Neural cell (in vitro differentiated cells): Measurements from ENCODE around the gene CNTFR.

ENCODE experiments used
- POLR2AphosphoS5 ChIP-seq: IDR thresholded peaks from 2 replicates; pipeline ENCODE4 v1.6.1; 2012
- RAD21 ChIP-seq: fragments of 450-650 bp; conservative IDR thresholded peaks from 2 replicates; pipeline ENCODE4 v1.6.1; 2014; ENCODE audit warnings: antibody characterized with exemption, mild to moderate bottlenecking, moderate library complexity
- TF ChIP-seq, protein P1 (sequence below): fragments of 450-650 bp; IDR thresholded peaks from 2 replicates; pipeline ENCODE4 v1.5.1; 2014; ENCODE audit warnings: antibody characterized with exemption, mild to moderate bottlenecking, moderate library complexity; ENCODE audit not compliant: poor library complexity, severe bottlenecking
- TF ChIP-seq, protein P2 (sequence below): IDR thresholded peaks from 2 replicates; pipeline ENCODE4 v1.6.1; 2012; ENCODE audit warnings: borderline replicate concordance

DNA sequence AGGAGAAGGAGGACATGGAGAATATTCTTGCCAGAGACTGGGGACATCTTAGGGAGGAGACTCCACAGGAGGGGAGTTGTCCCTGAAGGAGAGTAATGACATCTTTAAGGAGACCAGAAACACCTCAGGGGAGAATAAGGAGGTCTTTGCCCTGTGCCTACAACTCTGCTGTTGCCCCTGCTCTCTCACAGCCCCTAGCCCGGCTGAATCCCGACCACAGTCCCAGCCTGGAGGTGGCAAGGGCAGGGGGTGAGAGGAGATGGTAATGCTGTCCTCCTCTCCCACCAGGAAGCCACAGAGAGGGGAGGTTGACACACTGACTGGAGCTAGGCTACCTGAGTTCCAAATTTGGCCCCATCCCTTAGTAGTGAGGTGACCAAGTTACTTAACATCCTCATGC lies 36.5 kb downstream of the CNTFR start:
- TF ChIP-seq POLR2AphosphoS5: no peak
- TF ChIP-seq RAD21: no peak
- TF ChIP-seq, protein P1, sequence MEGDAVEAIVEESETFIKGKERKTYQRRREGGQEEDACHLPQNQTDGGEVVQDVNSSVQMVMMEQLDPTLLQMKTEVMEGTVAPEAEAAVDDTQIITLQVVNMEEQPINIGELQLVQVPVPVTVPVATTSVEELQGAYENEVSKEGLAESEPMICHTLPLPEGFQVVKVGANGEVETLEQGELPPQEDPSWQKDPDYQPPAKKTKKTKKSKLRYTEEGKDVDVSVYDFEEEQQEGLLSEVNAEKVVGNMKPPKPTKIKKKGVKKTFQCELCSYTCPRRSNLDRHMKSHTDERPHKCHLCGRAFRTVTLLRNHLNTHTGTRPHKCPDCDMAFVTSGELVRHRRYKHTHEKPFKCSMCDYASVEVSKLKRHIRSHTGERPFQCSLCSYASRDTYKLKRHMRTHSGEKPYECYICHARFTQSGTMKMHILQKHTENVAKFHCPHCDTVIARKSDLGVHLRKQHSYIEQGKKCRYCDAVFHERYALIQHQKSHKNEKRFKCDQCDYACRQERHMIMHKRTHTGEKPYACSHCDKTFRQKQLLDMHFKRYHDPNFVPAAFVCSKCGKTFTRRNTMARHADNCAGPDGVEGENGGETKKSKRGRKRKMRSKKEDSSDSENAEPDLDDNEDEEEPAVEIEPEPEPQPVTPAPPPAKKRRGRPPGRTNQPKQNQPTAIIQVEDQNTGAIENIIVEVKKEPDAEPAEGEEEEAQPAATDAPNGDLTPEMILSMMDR: no peak
- TF ChIP-seq, protein P2, sequence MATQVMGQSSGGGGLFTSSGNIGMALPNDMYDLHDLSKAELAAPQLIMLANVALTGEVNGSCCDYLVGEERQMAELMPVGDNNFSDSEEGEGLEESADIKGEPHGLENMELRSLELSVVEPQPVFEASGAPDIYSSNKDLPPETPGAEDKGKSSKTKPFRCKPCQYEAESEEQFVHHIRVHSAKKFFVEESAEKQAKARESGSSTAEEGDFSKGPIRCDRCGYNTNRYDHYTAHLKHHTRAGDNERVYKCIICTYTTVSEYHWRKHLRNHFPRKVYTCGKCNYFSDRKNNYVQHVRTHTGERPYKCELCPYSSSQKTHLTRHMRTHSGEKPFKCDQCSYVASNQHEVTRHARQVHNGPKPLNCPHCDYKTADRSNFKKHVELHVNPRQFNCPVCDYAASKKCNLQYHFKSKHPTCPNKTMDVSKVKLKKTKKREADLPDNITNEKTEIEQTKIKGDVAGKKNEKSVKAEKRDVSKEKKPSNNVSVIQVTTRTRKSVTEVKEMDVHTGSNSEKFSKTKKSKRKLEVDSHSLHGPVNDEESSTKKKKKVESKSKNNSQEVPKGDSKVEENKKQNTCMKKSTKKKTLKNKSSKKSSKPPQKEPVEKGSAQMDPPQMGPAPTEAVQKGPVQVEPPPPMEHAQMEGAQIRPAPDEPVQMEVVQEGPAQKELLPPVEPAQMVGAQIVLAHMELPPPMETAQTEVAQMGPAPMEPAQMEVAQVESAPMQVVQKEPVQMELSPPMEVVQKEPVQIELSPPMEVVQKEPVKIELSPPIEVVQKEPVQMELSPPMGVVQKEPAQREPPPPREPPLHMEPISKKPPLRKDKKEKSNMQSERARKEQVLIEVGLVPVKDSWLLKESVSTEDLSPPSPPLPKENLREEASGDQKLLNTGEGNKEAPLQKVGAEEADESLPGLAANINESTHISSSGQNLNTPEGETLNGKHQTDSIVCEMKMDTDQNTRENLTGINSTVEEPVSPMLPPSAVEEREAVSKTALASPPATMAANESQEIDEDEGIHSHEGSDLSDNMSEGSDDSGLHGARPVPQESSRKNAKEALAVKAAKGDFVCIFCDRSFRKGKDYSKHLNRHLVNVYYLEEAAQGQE: no peak
